Heart left ventricle (tissue), 16 donors: ENCODE measurements around the gene ANXA2R. TPM values are rescaled to one million over a fixed set of nuclear protein-coding genes. Genes with fewer than 3 reads are reported as not detected.
A peak's percentile ranks its signal among the peaks of the same experiment; 100 is the strongest.

Experiments used
- ATAC-seq, 4 donors: fragments of 200-7000 bp; cut with Tn5 transposase; one replicate each; pipeline ENCODE4 v1.9.1; 2020 to 2022; ENCODE audit warnings: moderate library complexity in 4 of 4, mild to moderate bottlenecking in 3 of 4, moderate number of reproducible peaks in 1 of 4
- DNase-seq, 5 donors: peaks; one replicate each; pipeline ENCODE4 v3.0.0-alpha.2; 2020
- H3K27ac ChIP-seq, 12 donors: fragments of 200-600 bp; sonication (generic) in 4 of 12; one replicate each; pipeline versions ENCODE4 v1.5.0 to v1.8.0; 2016 to 2022; ENCODE audit warnings: mild to moderate bottlenecking in 2 of 12
- H3K27me3 ChIP-seq, 9 donors: fragments of 200-600 bp; sonication (generic) in 2 of 9; one replicate each; pipeline versions ENCODE4 v1.5.1 to v1.8.0; 2016 to 2022; ENCODE audit warnings: mild to moderate bottlenecking in 3 of 9
- H3K36me3 ChIP-seq, 9 donors: fragments of 200-600 bp; sonication (generic) in 2 of 9; one replicate each; pipeline versions ENCODE4 v1.5.0 to v1.8.0; 2018 to 2022; ENCODE audit warnings: mild to moderate bottlenecking in 2 of 9
- H3K4me1 ChIP-seq, 12 donors: fragments of 200-600 bp; sonication (generic) in 4 of 12; one replicate each; pipeline versions ENCODE4 v1.5.0 to v1.8.0; 2016 to 2022; ENCODE audit warnings: mild to moderate bottlenecking in 3 of 12
- H3K4me3 ChIP-seq, 12 donors: fragments of 200-600 bp; sonication (generic) in 4 of 12; one replicate each; pipeline versions ENCODE4 v1.5.0 to v1.8.0; 2017 to 2022; ENCODE audit warnings: mild to moderate bottlenecking in 9 of 12, moderate library complexity in 4 of 12
- H3K9me3 ChIP-seq, 12 donors: fragments of 200-600 bp; sonication (generic) in 4 of 12; one replicate each; pipeline versions ENCODE4 v1.5.0 to v1.8.0; 2016 to 2022; ENCODE audit warnings: mild to moderate bottlenecking in 1 of 12
- CTCF ChIP-seq, 12 donors: fragments of 200-600 bp; sonication (generic) in 4 of 12; IDR thresholded peaks; one replicate each; pipeline versions ENCODE4 v1.5.0 to v1.8.0; 2018 to 2022; ENCODE audit warnings: antibody characterized with exemption in 12 of 12, mild to moderate bottlenecking in 5 of 12
- POLR2A ChIP-seq, 2 donors: fragments of 450-650 bp; IDR thresholded peaks; one replicate each; pipeline ENCODE4 v1.6.1; 2017; ENCODE audit warnings: antibody characterized with exemption in 2 of 2, mild to moderate bottlenecking in 2 of 2, moderate library complexity in 2 of 2
- WGBS, 4 donors: extraction: QIAGEN DNeasy Blood & Tissue Kit in 2 of 4; methylation state at CpG; one replicate each; pipeline versions ENCODE4 v1.1.5 to v1.1.7; 2013 to 2018; 5-methylcytosine and 5-hydroxymethylcytosine counted together
- intact Hi-C, 10 donors: fragments of 100-400 bp; cut with DNase I; formaldehyde crosslinking; loops; one replicate each; pipeline versions ENCODE4 v1.11.1 to v1.14.2; 2022
- polyA plus RNA-seq, 2 donors: library from polyadenylated mRNA; stranded (reverse); fragments of 200-250 nt; gene quantifications; one replicate each; pipeline ENCODE4 v1.2.3, GENCODE V29; 2013
- total RNA-seq, 9 donors: library from RNA; depleted of rRNA in 2 of 9; stranded (reverse); fragments of >200 nt in 2 of 9; fragmentation: NEBNext Ultra II Directional in 3 of 9; extraction: Animal tissue kit (Norgen Biotek cat#: 25700) in 3 of 9; gene quantifications; one replicate each; pipeline versions ENCODE4 v1.1.0 to v1.2.4, GENCODE V29; 2016 to 2023
- donor health status: ischemic (EF 13 %, LVEDD 7.1; RV severe dilation, severe dysfunction).
- donor health status: healthy with polysubstance abuse.
- donor health status: DM: no; HTN: yes; CAD: no.
- donor health status: DM: no; HTN: no; CAD: no.
- donor health status: ischemic (EF 25% LVEDD 6.9; RV normal size, moderate dysfunction).
- donor health status: ischemic (EF 25% LVEDD 5.7; RV mildly dilated, moderate dysfunction).
- donor health status: healthy.
- donor health status: DM: yes; HTN: yes; CAD: no.
- donor health status: ischemic (EF 35%, LVEDD 5.7; RV mildly dilated, moderate dysfunction).
- donor health status: nonischemic (EF 11% LVEDD 7.7; RV severe dilation, severe dysfunction).
- donor health status: DM: yes; HTN: yes; CAD: no.
- donor health status: PGD.
- donor health status: ischemic (EF 29% LVEDD 5.4; RV normal size, mild dysfunction).
- donor health status: nonischemic (EF 23%, LVEDD 6.1; RV moderate dilation, normal function).

ANXA2R gene
- total and polyA plus RNA-seq, 11 donors, result 0.49 to 2.4 (median 1.4) TPM

GRCh38 chr5:43006424-43007202 is 33.5 kb downstream of the ANXA2R start:
- DNase-seq (no peak), ATAC-seq (no peak)
- intact Hi-C loops, result loop anchor here in 6 of 10 donors (1.0 to 5.0 kb wide), 3 partner anchors 11 to 61 kb away; partner anchors contain the start of gene ANXA2R (in 6 of the 6)
- peak overlapping the region in 10 of 12 donors; percentile 22 to 71 (median 58) for H3K4me3 ChIP-seq
- WGBS, 4 donors, result 70 to 83% (median 78%) methylated on average over 19 of the region's 19 CpGs
- no peaks in the 10 kb centered on the region for H3K9me3 ChIP-seq
- H3K27ac ChIP-seq, result peak overlapping the region in 11 of 12 donors; percentile 80 to 98 (median 93)
- H3K27me3 ChIP-seq, result peaks cover 0 to 89% (median 49%) of the 10 kb centered on the region in 9 donors
- H3K36me3 ChIP-seq, result no peaks in the 10 kb centered on the region
- peaks cover 0 to 27% (median 4%) of the 10 kb centered on the region in 12 donors for H3K4me1 ChIP-seq
- TF ChIP-seq POLR2A (IDR thresholded peaks at IDR 0.05), result no peak
- TF ChIP-seq CTCF (IDR thresholded peaks at IDR 0.05), result no peak

GRCh38 chr5:43005031-43005430 is 35.1 kb downstream of the ANXA2R start:
- no peak for ATAC-seq
- peaks cover 3 to 98% (median 64%) of the 10 kb centered on the region in 9 donors for H3K27me3 ChIP-seq
- intact Hi-C loops, result loop anchor here in 6 of 10 donors (5.0 kb wide), 1 partner anchor 37 kb away; the partner anchor contains the start of gene ANXA2R (in 6 of the 6)
- H3K36me3 ChIP-seq, result no peaks in the 10 kb centered on the region
- no peak overlapping the region for H3K27ac ChIP-seq
- peaks cover 0 to 25% (median 4%) of the 10 kb centered on the region in 12 donors for H3K4me1 ChIP-seq
- DNase-seq, result no peak
- WGBS, 4 donors, result 83 to 91% (median 87%) methylated on average over 4 of the region's 4 CpGs
- TF ChIP-seq CTCF (IDR thresholded peaks at IDR 0.05), result no peak
- TF ChIP-seq POLR2A (IDR thresholded peaks at IDR 0.05), result no peak
- H3K4me3 ChIP-seq, result no peak overlapping the region
- no peaks in the 10 kb centered on the region for H3K9me3 ChIP-seq

GRCh38 chr5:43001748-43002147 is 38.4 kb downstream of the ANXA2R start:
- Histone ChIP-seq H3K27me3 (peaks cover 7 to 98% (median 65%) of the 10 kb centered on the region in 9 donors), H3K4me1 (peaks cover 0 to 14% (median 0%) of the 10 kb centered on the region in 12 donors), H3K4me3 (no peak overlapping the region), H3K27ac (no peak overlapping the region), H3K36me3 (no peaks in the 10 kb centered on the region), H3K9me3 (no peaks in the 10 kb centered on the region)
- intact Hi-C loops, result no loop called here
- ATAC-seq (no peak), DNase-seq (no peak)
- TF ChIP-seq POLR2A (IDR thresholded peaks at IDR 0.05) (no peak), CTCF (IDR thresholded peaks at IDR 0.05) (no peak)

GRCh38 chr5:43000914-43001313 is 39.2 kb downstream of the ANXA2R start:
- Histone ChIP-seq H3K27me3 (peaks cover 7 to 100% (median 67%) of the 10 kb centered on the region in 9 donors), H3K27ac (peak overlapping the region in 2 of 12 donors; percentile 24 to 37), H3K4me3 (peak overlapping the region in 6 of 12 donors; percentile 39 to 52 (median 46)), H3K4me1 (peaks cover 0 to 18% (median 0%) of the 10 kb centered on the region in 12 donors), H3K36me3 (no peaks in the 10 kb centered on the region), H3K9me3 (no peaks in the 10 kb centered on the region)
- TF ChIP-seq CTCF (IDR thresholded peaks at IDR 0.05), result no peak
- no peak for TF ChIP-seq POLR2A (IDR thresholded peaks at IDR 0.05)
- ATAC-seq (no peak), DNase-seq (no peak)
- intact Hi-C loops, result no loop called here
- 33 to 49% (median 41%) methylated on average over 6 of the region's 6 CpGs for WGBS, 4 donors
